Islet precursor cell (in vitro differentiated cells): Measurements from ENCODE around the gene C10orf95.

Experiments used
- DNase-seq: peaks from one replicate; pipeline ENCODE4 v3.0.0-alpha.2; 2018

C10orf95 gene

DNA sequence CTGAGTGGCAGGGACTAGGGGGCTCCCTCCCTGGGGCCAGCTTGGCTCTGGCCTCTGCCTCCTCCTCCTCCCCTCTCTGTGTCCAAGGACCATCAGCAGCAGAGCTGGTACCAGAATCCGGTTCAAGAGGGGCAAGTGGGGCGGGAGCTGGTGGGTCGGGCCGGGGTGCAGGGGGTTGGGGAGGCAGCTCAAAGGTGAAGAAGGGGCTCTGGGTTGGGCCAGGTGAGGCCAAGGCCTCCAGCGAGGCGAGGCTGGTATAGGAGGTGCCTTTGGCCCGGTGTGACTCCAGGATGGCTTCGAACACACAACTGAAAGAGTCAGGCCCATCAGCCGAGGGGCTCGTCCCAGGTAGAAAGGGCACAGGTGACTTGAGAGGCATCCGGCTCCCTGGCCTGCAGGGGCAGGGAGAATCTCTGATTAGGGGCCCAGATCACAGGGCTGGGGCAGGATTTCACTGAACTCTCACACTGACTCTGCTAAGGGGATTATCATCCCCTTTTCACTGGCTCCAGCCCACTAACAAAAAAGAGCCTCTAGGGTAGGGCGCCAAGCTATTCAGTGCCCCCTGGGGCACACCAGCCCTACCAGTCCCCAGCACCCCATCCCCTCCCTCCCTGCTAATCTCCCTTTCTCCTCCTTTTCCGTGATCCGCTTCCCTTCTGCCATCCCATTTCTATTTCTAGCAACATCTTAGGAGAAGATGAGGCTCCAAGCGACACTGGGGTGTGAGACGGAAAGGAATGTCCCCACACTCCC lies 37.4 kb downstream of the C10orf95 start:
- no peak for DNase-seq

DNA sequence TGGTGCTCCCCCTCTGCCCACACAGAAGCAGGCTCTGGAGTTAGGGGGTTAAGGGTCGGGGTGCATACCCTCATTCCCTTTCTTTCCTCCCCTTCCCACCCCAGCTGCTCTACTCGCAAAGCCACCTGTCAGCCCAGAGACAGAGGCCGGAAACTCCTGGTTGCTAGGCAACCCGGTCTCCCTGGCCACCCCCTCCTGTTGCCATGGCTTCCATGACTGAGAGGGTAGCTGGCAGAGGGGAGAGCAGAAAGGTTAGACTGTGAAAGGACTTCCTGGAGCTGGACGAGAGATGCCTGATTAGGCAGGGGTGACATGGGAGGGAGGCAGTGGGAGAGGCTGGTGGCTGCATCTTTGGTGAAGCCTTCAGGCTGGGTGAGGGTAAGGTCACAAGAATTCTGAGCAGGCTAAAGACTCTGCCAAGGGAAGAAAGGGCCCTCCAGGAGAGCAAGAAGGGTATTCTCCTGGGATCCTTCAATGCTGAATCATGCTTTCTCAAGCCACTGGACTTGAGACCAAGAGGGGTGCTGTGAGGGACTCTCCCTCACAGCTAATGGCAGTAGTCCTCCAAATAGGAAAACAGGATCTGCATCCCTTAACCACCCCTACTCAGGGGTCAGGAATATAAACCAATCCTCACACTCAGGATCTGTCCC lies 38.2 kb downstream of the C10orf95 start:
- no peak for DNase-seq

DNA sequence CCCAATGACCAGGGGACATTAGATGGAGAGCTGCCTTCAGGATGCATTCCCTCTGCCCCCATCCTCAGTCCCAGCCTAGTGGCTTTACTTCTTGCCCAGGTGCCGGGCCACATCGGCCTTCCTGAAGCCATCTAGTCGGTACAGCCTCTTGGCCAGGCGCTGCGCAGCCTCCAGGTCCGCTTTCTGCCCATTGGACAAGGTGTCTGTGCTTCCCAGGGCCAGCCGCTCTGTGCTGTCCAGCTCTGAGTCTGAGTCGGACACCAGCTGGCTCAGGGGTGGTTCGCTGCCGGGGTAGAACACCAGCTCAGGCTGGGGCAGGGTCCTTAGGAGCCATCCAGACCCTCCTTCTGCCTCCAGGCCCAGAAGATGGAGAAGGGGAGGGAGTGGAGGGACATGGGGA lies 39.0 kb downstream of the C10orf95 start:
- DNase-seq, result no peak

DNA sequence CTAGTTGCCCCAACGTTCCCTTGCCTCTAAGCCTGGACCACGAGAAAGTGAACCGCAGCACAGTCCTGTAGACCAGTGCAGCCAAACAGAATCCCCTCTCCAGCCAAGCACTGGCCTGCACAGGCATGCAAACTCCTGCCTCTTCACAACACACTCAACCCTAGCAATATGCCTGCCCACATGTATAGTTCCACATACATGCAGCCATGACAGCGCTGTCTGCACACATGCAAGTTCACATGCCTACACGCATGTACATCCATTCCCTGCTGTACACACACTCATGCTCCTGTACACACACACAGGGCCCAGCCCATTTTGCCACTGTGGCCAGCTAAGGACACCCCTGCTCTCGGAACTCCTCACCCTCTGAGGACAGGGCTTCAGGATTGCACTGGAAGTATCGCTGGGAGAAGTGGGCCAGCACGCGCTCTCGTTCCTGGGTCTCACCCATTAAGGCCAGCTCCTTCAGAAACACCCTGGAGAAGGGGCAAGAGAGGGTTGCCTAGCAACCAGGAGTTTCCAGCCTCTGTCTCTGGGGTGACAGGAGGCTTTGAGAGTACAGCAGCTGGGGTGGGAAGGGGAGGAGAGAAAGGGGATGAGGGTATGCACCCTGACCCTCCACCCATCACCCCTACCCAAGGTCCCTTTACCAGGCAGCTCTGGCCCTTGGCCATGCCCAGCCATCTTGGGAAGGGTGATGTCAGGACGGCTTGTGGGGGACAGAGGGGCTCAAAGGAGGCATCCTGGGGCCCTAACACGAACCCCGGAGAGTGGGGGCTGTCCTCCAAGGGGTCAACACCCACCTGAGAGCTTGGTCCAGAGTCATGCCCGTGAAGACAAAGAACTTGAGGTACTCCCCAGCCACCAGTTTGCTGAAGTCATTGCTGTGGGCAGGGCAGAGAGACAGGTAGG lies 39.7 kb downstream of the C10orf95 start:
- DNase-seq, result no peak

DNA sequence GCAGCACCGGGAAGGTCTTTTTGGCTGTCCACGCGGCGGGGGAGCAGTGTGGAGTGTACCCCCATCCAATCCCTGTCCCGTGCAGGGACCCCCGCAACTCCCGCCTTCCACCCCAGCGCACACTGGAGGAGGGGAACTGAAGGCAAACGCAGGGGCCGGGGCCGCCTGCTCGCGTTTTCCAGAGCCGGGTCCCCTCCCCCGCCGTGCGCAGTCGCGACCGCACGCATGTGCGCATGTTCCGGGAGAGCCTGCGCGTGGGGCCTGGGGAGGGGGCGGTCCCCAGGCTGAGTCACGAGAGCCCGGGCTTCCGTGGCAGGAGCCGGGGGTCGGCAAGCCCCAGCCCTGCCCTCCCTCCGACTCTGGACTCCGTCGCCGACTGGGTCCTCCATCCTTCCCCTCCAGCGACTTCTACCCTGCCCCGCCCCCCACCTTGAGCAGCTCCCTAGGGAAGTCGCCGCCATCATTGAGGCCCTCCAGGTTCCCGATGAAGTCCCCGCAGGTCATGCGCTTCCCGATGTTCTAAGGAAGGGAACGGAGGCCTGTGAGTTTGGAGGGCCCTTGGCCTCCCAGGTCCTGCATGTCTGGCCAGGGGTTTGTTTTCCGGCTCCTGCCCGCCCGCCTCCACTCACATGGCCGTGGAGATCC lies 40.8 kb downstream of the C10orf95 start:
- DNase-seq, result peak; percentile 70

DNA sequence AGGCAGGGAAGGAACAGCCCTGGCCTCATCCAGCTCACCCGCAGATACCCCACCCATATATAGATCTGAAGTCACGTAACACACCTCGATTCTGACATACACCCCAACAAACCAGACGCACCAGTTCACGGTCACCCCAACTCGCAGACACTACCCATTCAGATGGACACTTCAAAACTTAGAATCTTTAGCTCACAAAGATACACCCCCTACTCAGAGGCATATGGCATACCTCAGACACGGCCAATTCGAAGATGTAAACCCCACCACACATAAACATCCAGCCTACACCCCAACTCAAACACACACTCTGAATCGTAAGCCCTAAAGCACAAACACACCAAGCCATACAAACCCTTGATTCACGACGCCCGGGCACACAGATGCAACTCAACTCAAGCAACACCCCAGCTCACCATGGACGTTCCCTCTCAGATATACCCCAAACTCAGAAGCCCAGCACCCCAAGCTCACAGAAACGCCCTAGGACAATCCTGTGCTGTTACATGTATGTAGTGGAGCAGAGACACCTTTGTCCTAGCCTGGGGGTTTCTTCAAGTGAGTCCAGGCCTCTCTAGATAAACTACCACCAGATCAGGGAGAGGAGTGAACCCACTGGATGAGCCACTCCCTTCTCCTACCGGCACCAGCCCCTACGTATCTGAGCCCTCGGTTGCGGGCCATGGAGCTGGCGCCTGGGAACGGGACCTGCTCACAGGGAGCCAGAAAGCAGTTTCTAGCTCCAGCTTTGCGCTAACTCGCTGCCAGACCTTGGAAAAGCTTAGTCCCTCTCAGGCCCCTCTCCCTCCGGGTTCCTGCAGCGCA lies 41.5 kb downstream of the C10orf95 start:
- no peak for DNase-seq

DNA sequence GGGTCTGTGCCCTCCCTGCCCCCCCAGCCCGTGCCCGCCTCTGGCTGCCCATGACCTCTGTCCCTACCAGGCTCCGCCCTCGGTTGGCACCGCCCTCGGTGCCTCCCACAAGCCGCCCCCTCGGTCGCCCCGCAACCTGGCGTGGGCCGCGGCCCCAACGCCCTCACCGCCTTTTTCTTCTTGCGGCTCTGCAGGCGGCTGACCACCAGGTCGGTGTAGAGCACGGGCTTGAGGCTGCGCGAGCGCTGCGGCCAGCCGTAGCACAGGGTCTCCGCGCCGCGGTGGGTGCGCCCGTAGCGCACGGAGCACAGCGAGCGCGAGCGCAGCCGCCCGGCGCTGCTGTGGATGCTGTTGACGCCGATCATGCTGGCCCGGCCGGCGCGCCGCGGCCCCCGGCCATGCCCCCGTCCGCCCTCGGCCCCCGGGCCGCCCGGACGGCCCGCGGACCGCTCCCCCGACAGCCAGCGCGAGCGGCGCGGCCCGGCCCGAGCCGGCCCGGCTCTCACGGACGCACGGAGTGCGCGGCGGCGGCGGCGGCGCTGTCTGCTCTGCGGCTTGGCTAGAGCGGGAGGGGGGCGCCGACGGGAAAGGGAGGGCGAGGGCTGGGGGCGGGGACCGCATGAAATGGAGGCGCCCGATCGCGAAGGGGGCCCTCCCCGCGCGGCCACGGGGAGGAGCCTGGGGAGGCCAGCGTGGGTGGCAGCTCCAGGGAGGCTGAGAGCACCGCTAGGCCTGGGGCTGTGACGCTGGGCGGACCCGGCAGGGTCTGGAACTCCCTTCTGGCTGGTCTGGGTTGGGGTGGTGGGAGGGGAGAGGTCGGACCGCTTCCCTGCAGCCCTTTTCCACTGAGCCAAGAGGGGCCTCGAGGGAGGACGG lies 42.4 kb downstream of the C10orf95 start:
- DNase-seq, result peak; percentile 70

DNA sequence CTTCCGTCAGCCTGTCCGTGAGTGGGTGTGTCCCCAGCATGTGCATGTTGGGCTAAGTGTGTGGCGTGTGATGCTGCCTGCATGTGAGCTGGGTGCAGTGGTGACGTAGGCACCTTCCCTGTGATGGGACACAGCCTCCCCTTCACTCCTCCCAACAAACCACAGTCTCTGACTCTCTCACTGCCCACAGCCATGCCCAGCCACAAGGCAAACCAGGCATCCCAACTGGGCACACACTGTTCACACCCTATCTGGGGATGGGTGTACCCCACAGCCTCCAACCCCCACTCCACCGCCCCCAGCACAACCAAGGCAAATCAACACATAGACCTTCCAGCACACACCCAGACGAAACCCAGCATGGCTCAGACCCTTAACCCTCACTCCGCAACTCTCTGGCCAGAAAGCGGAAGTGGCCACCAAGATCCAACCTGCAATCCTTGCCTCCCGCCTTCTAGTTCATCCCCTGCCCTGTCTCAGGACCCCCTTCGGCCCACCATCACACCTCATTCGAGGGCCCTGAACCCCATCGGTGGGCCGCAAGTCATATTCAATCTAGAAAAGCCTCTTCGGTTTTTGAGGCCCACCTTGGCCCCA lies 43.1 kb downstream of the C10orf95 start:
- no peak for DNase-seq

DNA sequence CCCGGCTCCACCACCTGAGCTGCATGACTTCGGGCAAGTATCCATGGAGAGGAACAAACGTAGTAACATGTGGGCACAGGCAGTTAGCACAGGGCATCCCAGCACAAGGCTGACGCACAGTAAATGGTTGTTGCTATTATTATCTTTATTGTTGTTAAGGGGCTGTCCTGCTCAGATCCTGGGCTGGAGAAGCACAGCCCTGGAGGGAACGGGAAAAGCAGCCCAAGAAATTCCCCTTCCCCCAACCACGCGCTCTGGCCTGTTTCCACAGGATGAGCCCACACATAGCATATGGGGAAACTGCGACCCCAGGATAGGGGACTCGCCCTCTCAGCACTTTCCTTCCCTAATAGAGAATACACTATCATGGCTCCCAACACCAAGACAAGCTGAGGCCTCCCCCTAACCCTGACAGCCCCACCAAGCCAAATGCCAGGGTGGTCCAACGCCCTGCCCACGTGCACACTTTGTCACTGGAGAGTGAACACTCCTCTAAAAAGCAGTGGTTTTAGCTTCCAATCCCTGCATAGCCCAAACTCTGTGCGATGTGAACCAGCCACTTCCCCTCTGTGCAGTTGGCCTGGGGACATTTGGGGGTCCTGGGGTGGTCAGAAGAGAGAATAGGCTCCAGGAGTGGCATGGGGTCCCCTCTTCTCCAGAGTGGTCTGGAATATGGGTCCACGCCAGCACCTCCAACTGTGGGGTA lies 43.8 kb downstream of the C10orf95 start:
- no peak for DNase-seq

DNA sequence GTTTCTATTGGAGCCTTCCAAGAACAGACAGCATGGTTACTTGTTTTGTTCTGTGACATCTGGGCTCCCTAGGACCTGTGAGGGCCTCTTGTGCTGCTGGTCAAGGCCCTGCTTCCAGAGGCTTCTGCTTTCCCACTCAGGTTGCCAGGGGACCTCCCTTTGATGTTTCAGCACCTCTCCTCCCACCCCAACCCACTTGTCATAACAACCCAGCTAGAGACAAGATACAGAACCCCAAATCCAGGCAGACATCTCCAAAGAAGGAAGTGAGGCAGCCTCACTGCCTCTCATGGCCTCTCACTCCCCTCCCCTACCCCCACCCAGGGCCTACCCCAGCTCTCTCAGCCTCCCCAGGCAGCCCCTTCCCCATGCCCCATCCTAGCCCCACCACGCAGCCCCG lies 44.5 kb downstream of the C10orf95 start:
- no peak for DNase-seq

DNA sequence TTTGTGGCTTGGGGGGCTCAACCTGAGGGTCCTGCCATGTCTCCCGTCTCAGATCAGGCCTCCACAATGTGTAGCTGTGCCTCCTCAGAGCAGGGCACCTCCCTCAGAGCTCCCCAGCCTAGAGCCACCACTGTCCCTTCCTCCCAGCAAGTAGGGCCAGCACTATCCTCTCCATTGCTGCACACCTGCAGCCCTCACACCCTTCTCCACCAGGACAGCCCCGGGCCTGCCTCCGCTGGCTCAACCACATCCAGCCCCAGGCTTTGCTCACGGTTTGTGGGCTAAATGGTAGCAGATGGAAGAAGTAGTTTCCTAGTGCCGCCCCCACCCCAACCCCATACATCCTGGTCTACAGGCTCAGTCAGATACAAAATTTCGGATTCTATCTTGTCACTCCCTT lies 45.7 kb downstream of the C10orf95 start:
- DNase-seq, result no peak

DNA sequence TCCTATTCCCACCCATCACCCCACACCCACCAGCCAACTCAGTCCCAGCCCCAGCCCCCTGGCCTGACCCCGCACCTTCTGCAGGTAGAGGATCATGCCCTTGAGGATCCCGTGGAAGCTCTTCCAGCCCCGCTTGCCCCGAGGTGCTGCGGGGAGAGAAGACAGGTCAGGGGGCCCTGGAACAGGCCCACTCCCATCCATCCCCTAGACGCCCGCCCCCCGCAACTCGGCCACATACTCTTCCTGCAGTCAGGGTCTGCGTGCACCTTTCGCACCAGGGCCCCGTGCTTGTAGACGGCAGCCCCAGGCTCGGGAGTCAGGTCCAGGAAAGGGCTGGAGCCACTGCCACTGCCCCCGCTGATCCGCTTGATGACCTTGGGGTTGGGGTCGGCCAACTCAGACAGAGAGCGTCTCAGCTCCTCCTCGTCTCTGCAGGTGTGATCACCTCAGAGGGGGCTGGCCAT lies 46.2 kb downstream of the C10orf95 start:
- DNase-seq, result no peak

DNA sequence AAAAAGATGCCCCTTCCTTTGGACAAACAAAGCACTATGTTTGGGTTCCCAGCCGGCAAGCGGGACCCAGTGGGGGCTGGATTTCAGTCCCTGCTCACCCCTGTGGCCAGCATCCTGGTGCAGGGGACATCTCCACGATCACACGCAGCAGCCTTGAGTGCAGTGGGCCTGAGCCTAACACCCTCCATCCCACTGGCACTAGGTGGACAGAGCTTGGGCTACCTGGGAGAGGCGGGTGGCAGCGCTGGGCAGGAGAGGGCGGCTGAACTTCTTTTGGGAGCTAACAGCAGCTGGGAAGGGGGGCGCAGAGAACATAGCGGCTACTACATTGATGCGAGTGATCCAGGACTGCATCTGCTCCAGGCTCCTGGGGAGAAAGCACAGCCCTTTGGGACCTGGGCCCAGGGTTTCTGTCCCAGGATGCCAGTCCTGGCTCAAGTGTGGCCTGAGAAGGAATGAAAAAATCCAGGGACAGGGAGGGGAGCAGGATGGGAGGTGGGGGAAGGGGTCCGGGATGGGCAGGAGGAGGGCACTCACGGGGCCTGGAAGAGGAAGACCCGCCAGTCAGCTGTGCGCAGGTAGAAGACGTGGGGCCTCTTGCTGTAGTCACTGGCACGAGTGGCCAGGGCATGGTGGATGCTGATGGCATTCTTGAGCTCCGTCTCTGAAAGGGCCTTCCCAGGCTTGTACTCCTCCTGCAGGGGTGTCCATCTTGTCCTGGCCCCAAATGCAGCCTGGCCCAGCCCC lies 46.8 kb downstream of the C10orf95 start:
- no peak for DNase-seq

DNA sequence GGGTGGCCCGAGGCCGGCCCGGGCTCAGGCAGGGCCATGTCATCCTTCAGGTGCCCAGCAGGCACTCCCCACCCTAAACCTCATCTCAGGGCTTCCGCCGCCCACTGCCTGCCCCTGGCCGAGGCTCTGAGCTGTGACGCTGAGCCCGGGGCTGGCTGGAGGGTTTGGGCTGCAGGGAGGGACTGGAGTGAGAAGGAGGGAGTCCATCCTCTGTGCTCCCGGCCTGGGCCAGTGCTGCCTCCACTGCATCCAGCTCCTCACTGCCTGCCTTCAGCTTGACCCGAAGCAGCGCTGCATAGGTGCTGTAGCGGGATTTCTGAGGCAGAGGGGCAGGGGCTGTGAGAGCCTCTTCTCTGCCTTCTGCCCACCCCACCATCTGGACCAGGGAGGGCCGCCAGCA lies 48.2 kb downstream of the C10orf95 start:
- no peak for DNase-seq

DNA sequence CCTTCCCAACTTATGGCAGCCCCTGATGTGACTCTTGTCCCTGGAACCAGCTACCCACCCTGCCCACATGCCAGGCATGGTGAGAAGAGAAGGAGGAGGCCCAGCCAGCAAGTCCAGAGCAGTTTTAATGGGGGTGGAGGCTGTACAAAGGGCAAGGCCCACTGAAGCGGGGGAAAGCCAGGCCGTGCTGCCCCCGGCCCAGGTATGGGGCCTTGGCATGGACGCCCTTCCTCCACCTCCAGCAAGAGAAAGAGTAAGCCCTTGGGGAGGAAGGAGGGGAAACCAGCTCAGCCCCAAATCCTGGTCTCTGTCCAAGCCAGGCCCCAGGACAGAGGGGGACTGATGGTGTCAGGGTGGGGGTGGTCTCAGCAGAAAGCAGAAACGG lies 48.8 kb downstream of the C10orf95 start:
- no peak for DNase-seq

DNA sequence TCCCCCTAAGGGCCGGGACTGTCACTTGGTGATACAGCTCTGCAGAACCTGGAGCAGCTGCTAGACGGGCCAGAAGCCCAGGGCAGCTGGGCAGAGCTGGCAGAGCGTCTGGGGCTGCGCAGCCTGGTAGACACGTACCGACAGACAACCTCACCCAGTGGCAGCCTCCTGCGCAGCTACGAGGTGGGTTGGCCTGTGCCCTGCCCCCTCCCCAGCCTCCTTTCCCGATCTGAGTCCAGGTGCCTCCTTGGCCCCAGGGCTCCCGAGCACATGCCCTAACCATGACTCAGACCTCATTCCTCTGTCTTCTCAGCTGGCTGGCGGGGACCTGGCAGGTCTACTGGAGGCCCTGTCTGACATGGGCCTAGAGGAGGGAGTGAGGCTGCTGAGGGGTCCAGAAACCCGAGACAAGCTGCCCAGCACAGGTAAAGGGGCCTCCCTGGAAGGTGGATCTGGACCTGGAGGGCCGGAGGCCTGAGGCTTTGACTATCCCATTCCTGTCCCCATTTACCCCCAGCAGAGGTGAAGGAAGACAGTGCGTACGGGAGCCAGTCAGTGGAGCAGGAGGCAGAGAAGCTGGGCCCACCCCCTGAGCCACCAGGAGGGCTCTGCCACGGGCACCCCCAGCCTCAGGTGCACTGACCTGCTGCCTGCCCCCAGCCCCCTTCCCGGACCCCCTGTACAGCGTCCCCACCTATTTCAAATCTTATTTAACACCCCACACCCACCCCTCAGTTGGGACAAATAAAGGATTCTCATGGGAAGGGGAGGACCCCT lies 49.4 kb downstream of the C10orf95 start:
- DNase-seq, result peak; percentile 98

DNA sequence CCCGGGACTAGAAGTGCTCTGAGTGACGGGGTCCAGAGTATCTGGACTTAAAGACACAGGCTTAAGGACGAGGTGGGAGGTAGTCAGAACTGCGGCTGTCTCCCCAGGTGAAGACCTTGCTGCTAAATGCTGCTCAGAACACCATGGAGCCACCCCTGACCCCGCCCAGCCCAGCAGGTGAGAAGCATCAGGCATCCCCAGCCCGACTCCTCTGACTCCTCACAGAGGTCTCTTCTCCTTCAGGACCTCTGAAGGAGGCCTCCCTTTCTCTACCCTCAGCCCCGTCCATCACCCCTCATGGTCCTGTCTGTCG lies 50.0 kb downstream of the C10orf95 start:
- DNase-seq, result no peak

DNA sequence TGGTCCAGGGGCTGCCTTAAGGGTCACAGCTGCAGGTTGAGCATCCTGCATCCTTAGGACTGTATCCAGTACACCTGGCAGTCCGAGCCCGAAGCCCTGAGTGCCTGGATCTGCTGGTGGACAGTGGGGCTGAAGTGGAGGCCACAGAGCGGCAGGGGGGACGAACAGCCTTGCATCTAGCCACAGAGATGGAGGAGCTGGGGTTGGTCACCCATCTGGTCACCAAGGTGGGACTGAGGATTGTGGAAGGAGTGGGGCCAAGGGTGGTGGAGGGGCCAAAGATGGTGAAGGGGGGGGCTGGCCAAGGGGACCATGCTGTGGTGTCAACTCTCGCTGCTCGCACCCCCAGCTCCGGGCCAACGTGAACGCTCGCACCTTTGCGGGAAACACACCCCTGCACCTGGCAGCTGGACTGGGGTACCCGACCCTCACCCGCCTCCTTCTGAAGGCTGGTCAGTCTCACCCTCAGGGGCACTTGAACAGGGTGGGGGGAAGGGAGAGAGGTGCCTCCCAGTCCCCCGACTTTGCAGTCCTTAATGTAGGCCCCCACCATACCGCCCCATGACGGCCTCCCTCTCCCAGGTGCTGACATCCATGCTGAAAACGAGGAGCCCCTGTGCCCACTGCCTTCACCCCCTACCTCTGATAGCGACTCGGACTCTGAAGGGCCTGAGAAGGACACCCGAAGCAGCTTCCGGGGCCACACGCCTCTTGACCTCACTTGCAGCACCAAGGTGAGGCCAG lies 50.6 kb downstream of the C10orf95 start:
- DNase-seq, result no peak
